HepG2 (cell line): ENCODE measurements around the gene CRLF1. TPM values are rescaled to one million over a fixed set of nuclear protein-coding genes. Genes with fewer than 3 reads are reported as not detected.

Source experiments
- FOSL1 ChIP-seq: sonication (generic); formaldehyde crosslinking; IDR thresholded peaks from 2 replicates; pipeline ENCODE4 v1.9.0; 2021; ENCODE audit warnings: missing genetic modification reagents, borderline replicate concordance
- KLF13 ChIP-seq: sonication (generic); formaldehyde crosslinking; IDR thresholded peaks from 2 replicates; pipeline ENCODE4 v1.4.0; 2020; ENCODE audit warnings: mild to moderate bottlenecking, missing genetic modification reagents
- MAZ ChIP-seq, 2 experiments: sonication (generic) in 1 of 2; formaldehyde crosslinking in 1 of 2; IDR thresholded peaks; 2 replicates each; pipeline versions ENCODE4 v1.5.0 to v1.6.1; 2012 to 2020; ENCODE audit warnings: low read depth in 2 of 2, mild to moderate bottlenecking in 2 of 2, borderline replicate concordance in 1 of 2, improper control_type of control experiment in 1 of 2, low read length in 1 of 2, missing genetic modification reagents in 1 of 2, moderate library complexity in 1 of 2
- MEIS2 ChIP-seq: sonication (generic); formaldehyde crosslinking; IDR thresholded peaks from 2 replicates; pipeline ENCODE4 v1.9.0; 2021; ENCODE audit warnings: mild to moderate bottlenecking, missing genetic modification reagents
- MXD4 ChIP-seq: IDR thresholded peaks from 2 replicates; pipeline ENCODE4 v1.6.1; 2016; ENCODE audit warnings: mild to moderate bottlenecking, missing biosample characterization, missing genetic modification reagents
- NFATC3 ChIP-seq: sonication (generic); formaldehyde crosslinking; IDR thresholded peaks from 2 replicates; pipeline ENCODE4 v1.5.1; 2020; ENCODE audit warnings: mild to moderate bottlenecking, missing genetic modification reagents
- PATZ1 ChIP-seq: sonication (generic); formaldehyde crosslinking; IDR thresholded peaks from 2 replicates; pipeline ENCODE4 v1.4.0; 2020; ENCODE audit warnings: missing genetic modification reagents
- PTBP1 ChIP-seq: fragments of 200-400 bp; formaldehyde crosslinking; IDR thresholded peaks from 2 replicates; pipeline ENCODE4 v1.6.1; 2018; ENCODE audit warnings: low read length, low read depth; ENCODE audit not compliant: poor library complexity, severe bottlenecking
- TEAD2 ChIP-seq: sonication (generic); formaldehyde crosslinking; IDR thresholded peaks from 2 replicates; pipeline ENCODE4 v1.9.0; 2021; ENCODE audit warnings: missing genetic modification reagents
- THAP7 ChIP-seq: sonication (generic); formaldehyde crosslinking; IDR thresholded peaks from 2 replicates; pipeline ENCODE4 v1.8.1; 2023; ENCODE audit warnings: mild to moderate bottlenecking, missing genetic modification reagents
- ZFX ChIP-seq: sonication (generic); formaldehyde crosslinking; IDR thresholded peaks from 2 replicates; pipeline ENCODE4 v1.4.0; 2020; ENCODE audit warnings: mild to moderate bottlenecking, low read depth, missing genetic modification reagents, moderate library complexity
- ZNF30 ChIP-seq: sonication (generic); formaldehyde crosslinking; IDR thresholded peaks from 2 replicates; pipeline ENCODE4 v1.5.0; 2020; ENCODE audit warnings: mild to moderate bottlenecking, missing genetic modification reagents
- ZNF513 ChIP-seq: sonication (generic); formaldehyde crosslinking; conservative IDR thresholded peaks from 2 replicates; pipeline ENCODE4 v1.5.0; 2020; ENCODE audit warnings: missing genetic modification reagents
- ZNF547 ChIP-seq: sonication (generic); formaldehyde crosslinking; IDR thresholded peaks from 2 replicates; pipeline ENCODE4 v1.5.1; 2020; ENCODE audit warnings: mild to moderate bottlenecking, missing genetic modification reagents
- ZNF687 ChIP-seq: sonication (generic); formaldehyde crosslinking; IDR thresholded peaks from 2 replicates; pipeline ENCODE4 v1.5.1; 2020; ENCODE audit warnings: mild to moderate bottlenecking, missing genetic modification reagents, moderate library complexity
- ZNF766 ChIP-seq: sonication (generic); formaldehyde crosslinking; IDR thresholded peaks from 2 replicates; pipeline ENCODE4 v1.5.0; 2020; ENCODE audit warnings: missing genetic modification reagents, borderline replicate concordance
- ZSCAN12 ChIP-seq: sonication (generic); formaldehyde crosslinking; IDR thresholded peaks from 2 replicates; pipeline ENCODE4 v1.9.0; 2021; ENCODE audit warnings: mild to moderate bottlenecking, missing genetic modification reagents
- polyA plus RNA-seq, 8 experiments: library from polyadenylated mRNA; depleted of rRNA in 3 of 8; stranded (reverse) in 7 of 8; unstranded in 1 of 8; fragments of >200 nt; fragmentation: Illumina TruSeq in 4 of 8; extraction: Trizol in 4 of 8; gene quantifications; 2 replicates each; pipeline versions ENCODE4 v1.2.1 to v1.2.3, GENCODE V29; 2011 to 2016; ENCODE audit warnings: low read depth in 4 of 8, missing spikeins in 1 of 8, mixed read lengths in 1 of 8; ENCODE audit not compliant: insufficient read depth in 1 of 8
- total RNA-seq, 5 experiments: library from RNA; depleted of rRNA; stranded (reverse); fragments of >200 nt; fragmentation: Illumina TruSeq; extraction: Trizol; gene quantifications; 2 replicates each; pipeline ENCODE4 v1.2.3, GENCODE V29; 2016; ENCODE audit warnings: low read depth in 1 of 5

Gene CRLF1
- total and polyA plus RNA-seq, 2 of the 13 experiments (the other 11 are each of a cell fraction or from before 2014, with no cell fraction given), result 217 to 296 TPM

GRCh38 chr19:18607226-18608101, 865 bp upstream of the CRLF1 start (continued):
- TF ChIP-seq ZNF687 (CRISPR knock-in tag), result peak; percentile 56
- 0 out of 2 replicates have a peak, but pooled peaks have one; percentile 15 for TF ChIP-seq ZFX (CRISPR knock-in tag)
- no peak for TF ChIP-seq MXD4
- TF ChIP-seq ZNF30 (CRISPR knock-in tag), result no peak
- no peak for TF ChIP-seq THAP7 (CRISPR knock-in tag)
- no peak for TF ChIP-seq ZNF513 (CRISPR knock-in tag)
- TF ChIP-seq PTBP1, result no peak
- TF ChIP-seq KLF13, result no peak
- no peak for TF ChIP-seq ZNF547 (CRISPR knock-in tag)
- no peak for TF ChIP-seq NFATC3 (CRISPR knock-in tag)
- TF ChIP-seq MAZ (IDR thresholded peaks at IDR 0.05; ENCODE audit: borderline replicate concordance, low read depth, low read length), result no peak
- 0 out of 2 replicates have a peak, but pooled peaks have one; percentile 9 for TF ChIP-seq MAZ (CRISPR knock-in tag; IDR thresholded peaks at IDR 0.05; ENCODE audit: low read depth)
- TF ChIP-seq MEIS2 (CRISPR knock-in tag), result no peak
- TF ChIP-seq ZNF766 (CRISPR knock-in tag), result no peak
- no peak for TF ChIP-seq PATZ1 (CRISPR knock-in tag)
- TF ChIP-seq TEAD2, result no peak
- no peak for TF ChIP-seq ZSCAN12
- TF ChIP-seq FOSL1, result no peak
